DMS114 treated with DMSO at 0.1 percent for 48 hours (cell line): ENCODE data around the gene SDK1.

Experiments
- DNase-seq: peaks from one replicate; lab custom pipeline; 2025; ENCODE audit not compliant: unreplicated experiment; lab: John Stamatoyannopoulos, UW

SDK1 gene

GRCh38 chr7:3767917-3768777 is 467.1 kb downstream of the SDK1 start:
- no peak for DNase-seq

DNA sequence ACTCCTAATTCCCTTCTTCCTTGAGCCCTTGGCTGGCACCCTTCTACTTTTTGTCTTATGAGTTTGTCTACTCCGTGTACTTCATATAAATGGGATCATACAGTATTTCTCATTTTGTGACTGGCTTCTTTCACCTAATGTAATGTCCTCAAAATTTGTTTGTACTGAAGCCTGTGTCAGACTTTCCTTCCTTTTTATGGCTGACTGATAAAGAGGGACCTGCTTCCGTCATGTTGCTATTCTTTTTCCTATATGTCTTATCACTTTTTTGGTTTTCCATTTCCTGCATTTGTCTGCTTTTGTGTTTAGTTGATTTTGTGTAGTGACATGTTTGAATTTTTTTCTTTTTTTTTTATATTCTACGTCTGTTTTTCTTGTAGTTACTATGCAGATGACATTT is 470.9 kb downstream of the SDK1 start:
- no peak for DNase-seq

DNA sequence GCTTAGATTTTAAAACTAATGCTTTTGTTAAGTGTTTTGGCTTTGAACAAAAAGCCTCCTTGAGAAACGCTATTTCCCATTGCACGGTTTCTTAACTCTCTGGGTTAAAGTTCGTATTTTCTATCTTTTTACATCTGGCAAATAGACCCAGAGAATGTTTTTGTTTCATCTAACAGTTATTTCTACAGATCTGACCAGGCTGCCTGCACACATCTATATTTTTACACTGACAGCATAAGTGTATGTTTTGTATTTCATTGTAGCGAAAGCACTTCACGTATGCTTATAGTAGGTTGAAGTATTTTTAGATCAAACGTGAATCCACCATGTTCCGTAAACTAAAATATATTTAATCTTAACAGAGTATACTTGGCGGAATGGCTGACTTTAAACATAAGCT is 477.3 kb downstream of the SDK1 start:
- no peak for DNase-seq

- no peak for DNase-seq
These were observed 479.0 kb downstream of the SDK1 start for GRCh38 chr7:3780016-3780415.

DNA sequence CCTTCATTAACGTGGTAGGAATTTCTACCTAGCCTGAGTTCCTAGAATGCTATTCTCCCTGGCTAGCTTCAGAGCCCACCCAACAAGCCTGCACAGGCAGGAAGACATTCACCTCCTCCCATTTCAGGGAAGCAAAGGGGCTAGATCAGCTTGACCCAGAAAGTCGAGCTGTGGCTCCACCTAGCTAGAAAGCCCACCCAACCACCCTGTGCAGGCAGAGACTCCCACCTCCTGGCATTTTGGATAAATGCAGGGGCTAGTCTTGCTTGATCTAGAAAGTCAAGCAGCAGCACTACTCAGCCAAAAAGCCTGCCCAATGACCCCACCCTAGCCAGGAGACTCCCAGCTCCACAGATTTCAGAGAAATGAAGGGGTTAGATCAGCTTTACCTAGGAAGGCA is 479.5 kb downstream of the SDK1 start:
- DNase-seq = no peak

- DNase-seq = no peak
These were observed 480.6 kb downstream of the SDK1 start for GRCh38 chr7:3781607-3782006.

DNA sequence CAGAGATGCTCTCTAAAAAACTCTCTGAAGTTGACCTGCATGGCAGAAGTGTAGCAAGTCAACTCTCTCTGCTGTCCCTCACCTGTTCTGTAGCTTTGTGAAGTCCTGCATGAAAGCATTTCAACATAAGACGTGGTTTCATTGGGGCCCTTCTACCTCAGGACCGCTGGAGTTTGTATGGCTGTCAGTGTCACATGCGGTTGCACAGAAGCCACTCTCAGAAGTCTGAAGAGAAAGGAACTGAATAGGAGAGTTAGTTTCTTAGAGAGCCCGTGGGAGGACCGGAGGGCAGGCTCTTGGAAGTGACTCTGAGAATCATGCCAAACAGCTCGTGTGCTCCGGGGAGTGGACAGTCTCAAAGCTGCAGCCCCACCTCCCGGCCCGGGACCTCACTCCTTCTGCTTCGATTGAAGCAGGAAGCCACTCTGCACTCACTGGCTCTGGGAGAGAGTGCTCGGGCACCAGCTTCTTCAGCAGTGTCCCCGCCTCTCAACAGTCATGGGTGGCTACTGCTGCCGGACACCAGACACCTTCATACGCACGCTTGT is 486.7 kb downstream of the SDK1 start:
- no peak for DNase-seq

DNA sequence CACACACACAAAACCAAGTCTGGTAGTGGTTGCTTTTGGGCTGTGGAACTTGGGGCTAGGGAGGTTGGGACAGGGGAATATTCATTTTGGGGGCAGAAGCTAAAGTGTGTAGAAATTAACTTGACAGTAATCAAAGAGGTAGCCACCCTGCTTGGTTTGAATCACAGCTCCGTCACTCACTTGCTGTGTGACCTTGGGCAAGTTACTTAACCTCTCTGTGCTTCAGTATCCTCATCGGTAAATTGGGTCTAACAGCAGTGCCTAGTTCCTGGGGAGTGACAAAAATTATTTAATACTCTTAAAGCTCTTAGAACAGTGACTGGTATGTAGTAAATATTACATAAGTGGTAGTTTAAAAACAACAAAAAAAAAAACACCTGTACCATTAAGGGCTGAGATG is 489.8 kb downstream of the SDK1 start:
- DNase-seq = no peak

DNA sequence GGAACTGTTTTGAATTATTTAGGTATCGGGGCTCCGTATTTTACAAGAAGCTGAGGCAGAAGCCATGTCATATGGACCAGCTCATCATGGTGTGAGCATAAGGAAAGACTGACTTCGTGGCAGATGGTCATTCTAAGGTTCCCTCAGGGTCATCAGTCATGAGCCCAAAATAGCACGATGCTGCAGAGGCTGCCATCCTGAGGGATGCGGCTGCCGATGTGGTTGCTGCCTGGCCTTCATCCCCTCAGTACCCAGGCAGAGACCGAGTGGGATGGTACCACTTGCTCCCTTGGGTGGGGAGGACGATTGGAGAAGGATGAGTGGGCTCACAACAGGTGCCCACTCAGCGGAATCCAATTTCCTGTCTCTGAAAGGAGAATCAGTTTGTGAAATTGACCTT is 490.3 kb downstream of the SDK1 start:
- DNase-seq = no peak

- DNase-seq = no peak
These were observed 494.1 kb downstream of the SDK1 start for GRCh38 chr7:3795141-3795540.

DNA sequence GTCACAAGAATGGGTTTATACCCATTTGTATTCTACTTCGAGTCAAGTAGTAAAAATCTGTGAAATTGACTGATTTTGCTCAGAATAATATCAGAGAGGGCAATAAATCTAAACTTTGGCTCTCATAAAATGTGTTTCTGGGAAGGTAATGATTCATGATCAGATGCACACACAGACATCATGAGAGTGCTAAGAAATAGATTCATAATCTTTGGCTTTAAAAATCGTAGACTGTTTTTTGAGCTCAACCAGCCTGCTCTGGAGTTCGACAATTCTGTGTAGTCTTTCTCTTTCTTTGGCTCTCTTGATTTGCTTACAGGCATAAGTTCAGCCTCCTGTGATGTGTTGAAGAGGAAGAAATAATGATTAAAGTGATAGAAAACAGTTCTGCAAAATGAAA is 494.7 kb downstream of the SDK1 start:
- DNase-seq = no peak

DNA sequence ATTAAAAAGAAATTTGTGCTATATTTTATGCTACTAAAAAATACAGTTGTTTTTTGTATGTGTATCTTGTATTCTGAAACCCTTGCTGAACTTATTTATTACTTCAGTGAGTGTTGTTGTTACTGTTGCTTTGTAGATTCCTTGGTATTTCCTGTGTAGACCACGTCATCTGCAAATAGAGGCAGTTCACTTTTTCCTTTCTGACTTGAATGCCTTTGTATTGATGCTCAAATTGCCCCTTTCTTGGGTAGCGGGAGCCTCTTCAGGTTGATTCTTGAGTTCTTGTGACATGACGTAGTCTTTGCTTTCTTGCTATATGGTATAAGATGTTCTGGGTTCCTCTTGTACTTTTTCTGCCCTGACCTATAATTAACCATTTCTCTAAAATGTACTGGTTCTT is 504.1 kb downstream of the SDK1 start:
- no peak for DNase-seq

GRCh38 chr7:3806516-3806915 is 505.5 kb downstream of the SDK1 start:
- DNase-seq = no peak

DNA sequence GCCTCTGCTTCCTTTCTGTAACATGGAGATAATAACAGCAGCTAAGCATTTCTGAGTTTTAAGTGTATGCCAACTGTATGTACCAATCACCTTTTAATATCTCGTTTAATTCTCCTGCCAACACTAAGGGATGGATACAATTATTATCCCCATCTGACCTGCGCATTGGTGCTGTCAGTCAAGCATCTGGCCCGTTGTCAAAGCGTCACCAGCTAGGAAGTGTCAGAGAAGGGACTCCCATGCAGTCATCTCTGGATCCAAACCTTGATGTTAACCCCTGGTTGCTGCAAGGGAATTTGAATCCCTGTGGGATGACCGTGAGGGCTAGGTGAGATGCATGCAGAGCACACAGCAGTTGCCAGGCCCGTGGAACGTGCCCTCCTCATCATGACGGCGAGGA is 506.8 kb downstream of the SDK1 start:
- DNase-seq = no peak

DNA sequence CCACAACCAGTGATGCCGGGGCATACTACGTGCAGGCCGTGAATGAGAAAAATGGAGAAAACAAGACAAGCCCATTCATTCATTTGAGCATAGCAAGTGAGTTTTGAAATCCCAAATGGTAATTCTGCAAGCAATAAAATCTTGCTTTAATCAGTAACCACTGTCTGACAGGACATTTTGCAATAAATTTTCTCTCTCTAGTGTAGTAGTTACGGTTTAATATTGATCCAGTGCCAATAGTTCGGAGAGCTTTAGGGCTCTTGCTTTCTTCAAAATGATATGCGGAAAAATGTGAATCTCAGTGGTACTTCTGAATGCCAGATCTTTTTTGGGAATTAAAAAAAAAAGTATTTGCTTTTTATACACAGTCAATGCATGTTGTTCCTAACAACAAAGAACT is 520.4 kb downstream of the SDK1 start:
- no peak for DNase-seq

DNA sequence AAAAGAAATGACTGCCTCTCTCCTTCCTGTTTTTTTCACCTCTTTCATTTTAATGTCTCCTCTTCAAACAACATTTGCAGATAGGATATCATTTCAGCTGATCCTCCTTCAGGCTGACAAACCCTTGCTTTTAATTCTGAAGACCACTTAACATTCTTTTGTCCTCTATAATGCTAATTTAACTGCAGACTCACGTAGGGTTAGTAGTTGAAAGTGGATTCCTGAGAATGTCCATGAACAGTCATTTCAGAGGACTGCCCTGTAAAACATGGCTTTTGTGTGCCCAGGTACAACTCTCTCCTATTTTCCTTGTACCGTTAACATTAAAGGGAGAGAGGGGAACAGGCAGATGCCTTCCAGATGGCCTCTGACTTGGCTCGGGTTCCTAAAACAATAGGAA is 524.4 kb downstream of the SDK1 start:
- no peak for DNase-seq

DNA sequence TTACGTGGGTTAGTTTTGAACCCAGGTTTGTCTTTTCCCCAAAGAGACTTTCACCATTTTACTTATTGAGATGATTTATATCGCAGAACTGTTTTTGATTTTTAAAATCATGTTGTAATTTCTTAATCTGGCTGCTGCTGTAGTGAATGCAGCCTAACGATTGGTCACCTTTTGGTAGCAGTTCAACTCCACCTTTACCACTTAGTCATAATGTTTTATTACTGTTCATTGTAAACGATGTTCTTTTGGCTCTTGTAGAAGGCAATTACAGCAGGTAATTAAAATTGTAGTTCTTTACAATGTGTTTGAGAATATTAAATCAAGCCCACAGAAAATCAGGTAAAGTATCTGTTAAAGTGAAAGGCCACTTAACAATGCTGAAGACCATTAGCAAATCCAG is 531.1 kb downstream of the SDK1 start:
- no peak for DNase-seq

DNA sequence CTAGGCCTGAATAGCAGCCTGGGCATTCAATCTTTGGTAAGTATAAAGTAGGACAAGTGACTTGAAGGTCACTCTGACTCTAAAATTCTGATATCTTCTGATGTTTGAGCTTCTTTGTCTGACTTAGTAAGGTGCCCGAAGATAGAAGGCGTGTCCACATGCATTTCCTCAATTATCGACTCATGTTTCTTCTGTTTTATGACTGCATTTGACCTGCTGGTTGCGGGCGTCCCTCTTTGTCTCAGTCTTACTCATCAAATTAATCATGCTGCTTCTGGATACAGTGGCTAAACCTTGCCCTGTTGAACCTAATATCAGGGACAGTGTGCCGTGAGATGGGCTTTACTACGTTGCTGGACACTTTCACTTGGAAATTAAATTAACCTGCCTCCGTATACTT is 534.1 kb downstream of the SDK1 start:
- no peak for DNase-seq

DNA sequence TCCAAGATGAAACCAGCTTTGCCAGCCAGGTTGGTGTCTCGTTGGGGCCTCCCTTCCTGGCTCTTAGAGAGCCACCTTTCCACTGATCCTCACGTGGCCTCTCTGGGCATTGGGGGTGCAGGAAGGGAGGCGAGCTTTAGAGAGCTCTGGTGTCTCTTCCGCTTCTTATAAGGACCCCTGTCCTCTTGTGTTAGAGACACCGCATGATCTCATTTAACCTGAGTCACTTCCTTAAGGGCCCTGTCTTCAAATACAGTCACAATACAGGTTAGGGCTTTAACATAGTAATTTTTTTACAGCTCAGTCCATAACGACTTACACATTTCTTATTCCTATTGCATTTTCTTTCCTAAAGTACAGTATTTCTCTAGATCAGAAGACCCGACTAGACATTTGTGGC is 535.8 kb downstream of the SDK1 start:
- no peak for DNase-seq

GRCh38 chr7:3844540-3845151 is 543.6 kb downstream of the SDK1 start:
- DNase-seq = no peak

DNA sequence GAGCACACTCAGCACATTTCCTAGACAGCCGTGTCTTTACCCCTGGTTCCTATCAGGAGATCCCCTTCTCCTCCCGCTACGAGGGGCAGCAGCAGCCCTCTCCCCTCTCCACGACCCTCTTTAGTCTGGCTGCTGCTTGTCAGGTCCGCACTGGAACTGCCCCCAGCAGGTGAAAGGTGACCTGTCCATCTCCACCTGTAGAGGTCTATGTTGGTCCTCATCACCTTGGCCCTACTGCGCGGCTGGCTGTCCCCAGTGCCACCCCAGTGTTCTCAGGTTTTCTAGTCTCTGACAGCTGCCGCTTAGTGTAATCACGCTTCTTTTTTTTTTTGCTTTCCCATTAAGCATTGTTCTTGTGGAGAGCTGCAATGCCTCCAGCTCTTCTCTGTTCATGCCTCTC is 545.7 kb downstream of the SDK1 start:
- no peak for DNase-seq

GRCh38 chr7:3847336-3847735 is 546.3 kb downstream of the SDK1 start:
- no peak for DNase-seq

GRCh38 chr7:3859431-3859830 is 558.4 kb downstream of the SDK1 start:
- no peak for DNase-seq
